Naive B cell (primary cell): ENCODE data around the gene SMARCD3. TPM values are rescaled to one million over a fixed set of nuclear protein-coding genes. Genes with fewer than 3 reads are reported as not detected.

ENCODE experiments used
- ATAC-seq, 2 donors: fragments of 150-1000 bp; cut with Tn5 transposase; 2 replicates each; pipeline ENCODE4 v1.10.0; 2021; ENCODE audit warnings: low read depth in 2 of 2, mild to moderate bottlenecking in 2 of 2, moderate library complexity in 2 of 2
- DNase-seq: peaks from one replicate; pipeline ENCODE4 v3.0.0; 2022
- H3K27ac Mint-ChIP-seq, 6 donors: one replicate each; pipeline ENCODE4 v1.8.0; 2020 to 2022; ENCODE audit warnings: mild to moderate bottlenecking in 6 of 6, mixed read lengths in 6 of 6, moderate library complexity in 5 of 6, inconsistent platforms in 2 of 6
- H3K27me3 Mint-ChIP-seq, 3 donors: one replicate each; pipeline ENCODE4 v1.8.0; 2021 to 2022; ENCODE audit warnings: mixed read lengths in 3 of 3, mild to moderate bottlenecking in 1 of 3
- H3K36me3 Mint-ChIP-seq, 2 donors: one replicate each; pipeline ENCODE4 v1.8.0; 2020 to 2022; ENCODE audit warnings: mixed read lengths in 2 of 2, inconsistent platforms in 1 of 2, mild to moderate bottlenecking in 1 of 2
- H3K4me1 Mint-ChIP-seq, 3 donors: one replicate each; pipeline ENCODE4 v1.8.0; 2020 to 2022; ENCODE audit warnings: mixed read lengths in 3 of 3, inconsistent platforms in 1 of 3, mild to moderate bottlenecking in 1 of 3, moderate library complexity in 1 of 3
- H3K4me3 Mint-ChIP-seq, 8 donors: one replicate each; pipeline ENCODE4 v1.8.0; 2020 to 2022; ENCODE audit warnings: mild to moderate bottlenecking in 8 of 8, mixed read lengths in 8 of 8, moderate library complexity in 8 of 8, inconsistent platforms in 2 of 8
- H3K9me3 Mint-ChIP-seq, 7 donors: one replicate each; pipeline ENCODE4 v1.8.0; 2020 to 2022; ENCODE audit warnings: mixed read lengths in 7 of 7, mild to moderate bottlenecking in 5 of 7, inconsistent platforms in 2 of 7, moderate library complexity in 1 of 7
- polyA plus RNA-seq, 6 donors: library from polyadenylated mRNA; unstranded; fragments of 300-500 nt; fragmentation: Illumina TruSeq; gene quantifications; one replicate each; pipeline ENCODE4 v1.2.3, GENCODE V29; 2021; ENCODE audit warnings: low read depth in 6 of 6

Gene SMARCD3
- polyA plus RNA-seq, 6 donors from 2014 or later = 0.35 to 3.1 (median 0.64) TPM; not detected in 2

GRCh38 chr7:151277631-151278030, 29.1 kb upstream of the SMARCD3 start:
- peak overlapping the region in 6 of 8 donors; percentile 38 to 81 (median 72) for H3K4me3 Mint-ChIP-seq
- ATAC-seq (no peak), DNase-seq (no peak)
- H3K9me3 Mint-ChIP-seq = peaks cover 0 to 2% (median 0%) of the 10 kb centered on the region in 7 donors
- H3K36me3 Mint-ChIP-seq = no peaks in the 10 kb centered on the region
- H3K4me1 Mint-ChIP-seq = peaks cover 7 to 15% (median 15%) of the 10 kb centered on the region in 3 donors
- no peak overlapping the region for H3K27ac Mint-ChIP-seq
- peaks cover 27 to 78% (median 76%) of the 10 kb centered on the region in 3 donors for H3K27me3 Mint-ChIP-seq

GRCh38 chr7:151276666-151277590, 28.4 kb upstream of the SMARCD3 start:
- Mint-ChIP-seq H3K36me3 (no peaks in the 10 kb centered on the region), H3K9me3 (peaks cover 0 to 2% (median 0%) of the 10 kb centered on the region in 7 donors), H3K4me1 (peaks cover 7 to 15% (median 15%) of the 10 kb centered on the region in 3 donors), H3K4me3 (peak overlapping the region; percentile 38 to 81 (median 75)), H3K27me3 (peaks cover 25 to 71% (median 71%) of the 10 kb centered on the region in 3 donors), H3K27ac (no peak overlapping the region)
- peak; percentile 18 for DNase-seq
- peak; percentile 74 to 78 for ATAC-seq

- peaks cover 16 to 61% (median 61%) of the 10 kb centered on the region in 3 donors for H3K27me3 Mint-ChIP-seq
- H3K4me3 Mint-ChIP-seq = peak overlapping the region in 5 of 8 donors; percentile 29 to 70 (median 61)
- H3K9me3 Mint-ChIP-seq = no peaks in the 10 kb centered on the region
- peaks cover 7 to 15% (median 15%) of the 10 kb centered on the region in 3 donors for H3K4me1 Mint-ChIP-seq
- no peaks in the 10 kb centered on the region for H3K36me3 Mint-ChIP-seq
- no peak for DNase-seq
- peak overlapping the region in 2 of 6 donors; percentile 11 to 74 for H3K27ac Mint-ChIP-seq
- ATAC-seq = no peak
Measured at GRCh38 chr7:151275813-151276577, 27.5 kb upstream of the SMARCD3 start.

- Mint-ChIP-seq H3K4me3 (peak overlapping the region in 7 of 8 donors; percentile 27 to 82 (median 56)), H3K27ac (peak overlapping the region in 3 of 6 donors; percentile 11 to 74 (median 37)), H3K27me3 (peaks cover 9 to 59% (median 53%) of the 10 kb centered on the region in 3 donors), H3K36me3 (no peaks in the 10 kb centered on the region), H3K9me3 (no peaks in the 10 kb centered on the region), H3K4me1 (peaks cover 7 to 15% (median 15%) of the 10 kb centered on the region in 3 donors)
- DNase-seq = no peak
- ATAC-seq = no peak
Measured at GRCh38 chr7:151274936-151275812, 26.7 kb upstream of the SMARCD3 start.

- H3K4me3 Mint-ChIP-seq = peak overlapping the region in 1 of 8 donors; percentile 16
- ATAC-seq (no peak), DNase-seq (no peak)
- peaks cover 9 to 57% (median 45%) of the 10 kb centered on the region in 3 donors for H3K27me3 Mint-ChIP-seq
- no peaks in the 10 kb centered on the region for H3K36me3 Mint-ChIP-seq
- no peak overlapping the region for H3K27ac Mint-ChIP-seq
- H3K4me1 Mint-ChIP-seq = peaks cover 7 to 15% (median 15%) of the 10 kb centered on the region in 3 donors
- no peaks in the 10 kb centered on the region for H3K9me3 Mint-ChIP-seq
Measured at GRCh38 chr7:151274396-151274795, 25.9 kb upstream of the SMARCD3 start.

- DNase-seq (no peak), ATAC-seq (no peak)
- Mint-ChIP-seq H3K9me3 (no peaks in the 10 kb centered on the region), H3K4me3 (no peak overlapping the region), H3K27ac (no peak overlapping the region), H3K36me3 (no peaks in the 10 kb centered on the region), H3K27me3 (peaks cover 9 to 51% (median 40%) of the 10 kb centered on the region in 3 donors), H3K4me1 (peaks cover 7 to 15% (median 15%) of the 10 kb centered on the region in 3 donors)
Measured at GRCh38 chr7:151273651-151274390, 25.3 kb upstream of the SMARCD3 start.

GRCh38 chr7:151272877-151273276, 24.4 kb upstream of the SMARCD3 start:
- peaks cover 4 to 45% (median 33%) of the 10 kb centered on the region in 3 donors for H3K27me3 Mint-ChIP-seq
- H3K4me1 Mint-ChIP-seq = peaks cover 7 to 15% (median 11%) of the 10 kb centered on the region in 3 donors

GRCh38 chr7:151272405-151272804, 23.9 kb upstream of the SMARCD3 start:
- Mint-ChIP-seq H3K27me3 (peaks cover 4 to 45% (median 29%) of the 10 kb centered on the region in 3 donors), H3K4me1 (peaks cover 7 to 15% (median 11%) of the 10 kb centered on the region in 3 donors), H3K9me3 (no peaks in the 10 kb centered on the region), H3K4me3 (no peak overlapping the region), H3K36me3 (no peaks in the 10 kb centered on the region), H3K27ac (peak overlapping the region in 1 of 6 donors; percentile 38)
- no peak for DNase-seq
- ATAC-seq = no peak

More at GRCh38 chr7:151272877-151273276, 24.4 kb upstream of the SMARCD3 start:
- no peaks in the 10 kb centered on the region for H3K9me3 Mint-ChIP-seq
- no peak for DNase-seq
- no peaks in the 10 kb centered on the region for H3K36me3 Mint-ChIP-seq
- no peak overlapping the region for H3K4me3 Mint-ChIP-seq
- ATAC-seq = no peak
- peak overlapping the region in 1 of 6 donors; percentile 38 for H3K27ac Mint-ChIP-seq

GRCh38 chr7:151271699-151272355, 23.3 kb upstream of the SMARCD3 start:
- ATAC-seq = no peak
- Mint-ChIP-seq H3K4me1 (peaks cover 3 to 15% (median 11%) of the 10 kb centered on the region in 3 donors), H3K9me3 (no peaks in the 10 kb centered on the region), H3K4me3 (peak overlapping the region in 1 of 8 donors; percentile 41), H3K27ac (peak overlapping the region in 1 of 6 donors; percentile 36), H3K36me3 (no peaks in the 10 kb centered on the region), H3K27me3 (peaks cover 4 to 45% (median 29%) of the 10 kb centered on the region in 3 donors)
- DNase-seq = no peak

- DNase-seq (no peak), ATAC-seq (no peak)
- H3K27ac Mint-ChIP-seq = peak overlapping the region in 2 of 6 donors; percentile 39 to 74
- no peak overlapping the region for H3K4me3 Mint-ChIP-seq
- H3K4me1 Mint-ChIP-seq = no peaks in the 10 kb centered on the region
- H3K27me3 Mint-ChIP-seq = peaks cover 13 to 41% (median 24%) of the 10 kb centered on the region in 3 donors
- no peaks in the 10 kb centered on the region for H3K36me3 Mint-ChIP-seq
- no peaks in the 10 kb centered on the region for H3K9me3 Mint-ChIP-seq
Measured at GRCh38 chr7:151269511-151269910, 21.0 kb upstream of the SMARCD3 start.

GRCh38 chr7:151265351-151265931, 16.9 kb upstream of the SMARCD3 start:
- DNase-seq (no peak), ATAC-seq (no peak)
- H3K4me1 Mint-ChIP-seq = no peaks in the 10 kb centered on the region
- no peak overlapping the region for H3K4me3 Mint-ChIP-seq
- H3K36me3 Mint-ChIP-seq = no peaks in the 10 kb centered on the region
- peak overlapping the region in 1 of 6 donors; percentile 22 for H3K27ac Mint-ChIP-seq
- no peaks in the 10 kb centered on the region for H3K9me3 Mint-ChIP-seq
- H3K27me3 Mint-ChIP-seq = peaks cover 22 to 59% (median 46%) of the 10 kb centered on the region in 3 donors
